HepG2 (cell line): Measurements from ENCODE around the gene SLC10A1. TPM values are rescaled to one million over a fixed set of nuclear protein-coding genes. Genes with fewer than 3 reads are reported as not detected.

ENCODE experiments used
- GPN1 ChIP-seq: sonication (generic); formaldehyde crosslinking; IDR thresholded peaks from 2 replicates; pipeline ENCODE4 v1.5.1; 2020; ENCODE audit warnings: missing genetic modification reagents, borderline replicate concordance
- HOXA7 ChIP-seq: sonication (generic); formaldehyde crosslinking; IDR thresholded peaks from 2 replicates; pipeline ENCODE4 v1.8.1; 2022; ENCODE audit warnings: mild to moderate bottlenecking, missing genetic modification reagents, moderate library complexity
- KAT7 ChIP-seq: IDR thresholded peaks from 2 replicates; pipeline ENCODE4 v1.6.1; 2018; ENCODE audit warnings: borderline replicate concordance, missing compliant biosample characterization
- RCOR2 ChIP-seq: IDR thresholded peaks from 2 replicates; pipeline ENCODE4 v1.6.1; 2016; ENCODE audit warnings: missing biosample characterization, missing genetic modification reagents
- SP140L ChIP-seq: sonication (generic); formaldehyde crosslinking; IDR thresholded peaks from 2 replicates; pipeline ENCODE4 v1.4.0; 2020; ENCODE audit warnings: missing genetic modification reagents, borderline replicate concordance
- SPEN ChIP-seq: sonication (generic); formaldehyde crosslinking; IDR thresholded peaks from 2 replicates; pipeline ENCODE4 v1.5.1; 2020; ENCODE audit warnings: low read depth, mild to moderate bottlenecking, missing genetic modification reagents
- YEATS2 ChIP-seq: sonication (generic); formaldehyde crosslinking; IDR thresholded peaks from 2 replicates; pipeline ENCODE4 v1.4.0; 2020; ENCODE audit warnings: missing genetic modification reagents, borderline replicate concordance
- ZFP1 ChIP-seq: IDR thresholded peaks from 2 replicates; pipeline ENCODE4 v1.6.1; 2016
- ZMAT3 ChIP-seq: sonication (generic); formaldehyde crosslinking; conservative IDR thresholded peaks from 2 replicates; pipeline ENCODE4 v1.7.0; 2021; ENCODE audit warnings: missing genetic modification reagents
- ZNF264 ChIP-seq: sonication (generic); formaldehyde crosslinking; IDR thresholded peaks from 2 replicates; pipeline ENCODE4 v1.4.0; 2020; ENCODE audit warnings: missing genetic modification reagents
- ZNF383 ChIP-seq: sonication (generic); formaldehyde crosslinking; IDR thresholded peaks from 2 replicates; pipeline ENCODE4 v1.4.0; 2020; ENCODE audit warnings: missing genetic modification reagents, mild to moderate bottlenecking, borderline replicate concordance
- ZNF430 ChIP-seq: sonication (generic); formaldehyde crosslinking; IDR thresholded peaks from 2 replicates; pipeline ENCODE4 v1.9.0; 2021; ENCODE audit warnings: mild to moderate bottlenecking, missing genetic modification reagents
- polyA plus RNA-seq, 8 experiments: library from polyadenylated mRNA; depleted of rRNA in 3 of 8; stranded (reverse) in 7 of 8; unstranded in 1 of 8; fragments of >200 nt; fragmentation: Illumina TruSeq in 4 of 8; extraction: Trizol in 4 of 8; gene quantifications; 2 replicates each; pipeline versions ENCODE4 v1.2.1 to v1.2.3, GENCODE V29; 2011 to 2016; ENCODE audit warnings: low read depth in 4 of 8, missing spikeins in 1 of 8, mixed read lengths in 1 of 8; ENCODE audit not compliant: insufficient read depth in 1 of 8
- total RNA-seq, 5 experiments: library from RNA; depleted of rRNA; stranded (reverse); fragments of >200 nt; fragmentation: Illumina TruSeq; extraction: Trizol; gene quantifications; 2 replicates each; pipeline ENCODE4 v1.2.3, GENCODE V29; 2016; ENCODE audit warnings: low read depth in 1 of 5
- TF ChIP-seq, protein P1 (sequence below): sonication (generic); formaldehyde crosslinking; IDR thresholded peaks from 2 replicates; pipeline ENCODE4 v1.4.0; 2020; ENCODE audit warnings: mild to moderate bottlenecking, missing genetic modification reagents
- TF ChIP-seq, protein P2 (sequence below): sonication (generic); formaldehyde crosslinking; IDR thresholded peaks from 2 replicates; pipeline ENCODE4 v1.4.0; 2020; ENCODE audit warnings: missing genetic modification reagents
- TF ChIP-seq, protein P3 (sequence below): sonication (generic); formaldehyde crosslinking; conservative IDR thresholded peaks from 2 replicates; pipeline ENCODE4 v1.8.0; 2022; ENCODE audit warnings: mild to moderate bottlenecking, moderate library complexity, missing genetic modification reagents
- TF ChIP-seq, protein P4 (sequence below), 2 experiments: sonication (generic) in 1 of 2; formaldehyde crosslinking in 1 of 2; IDR thresholded peaks; 2 replicates each; pipeline versions ENCODE4 v1.6.1 to v1.9.0; 2014 to 2022; ENCODE audit warnings: antibody characterized with exemption in 1 of 2, borderline replicate concordance in 1 of 2, inconsistent platforms in 1 of 2, low read depth in 1 of 2, missing genetic modification reagents in 1 of 2
- TF ChIP-seq, protein P5 (sequence below): sonication (generic); formaldehyde crosslinking; IDR thresholded peaks from 2 replicates; pipeline ENCODE4 v1.4.0; 2020; ENCODE audit warnings: missing genetic modification reagents

The SLC10A1 gene
- total and polyA plus RNA-seq, 2 of the 13 experiments (the other 11 are each of a cell fraction or from before 2014, with no cell fraction given): 0.17 TPM; not detected in 1

DNA sequence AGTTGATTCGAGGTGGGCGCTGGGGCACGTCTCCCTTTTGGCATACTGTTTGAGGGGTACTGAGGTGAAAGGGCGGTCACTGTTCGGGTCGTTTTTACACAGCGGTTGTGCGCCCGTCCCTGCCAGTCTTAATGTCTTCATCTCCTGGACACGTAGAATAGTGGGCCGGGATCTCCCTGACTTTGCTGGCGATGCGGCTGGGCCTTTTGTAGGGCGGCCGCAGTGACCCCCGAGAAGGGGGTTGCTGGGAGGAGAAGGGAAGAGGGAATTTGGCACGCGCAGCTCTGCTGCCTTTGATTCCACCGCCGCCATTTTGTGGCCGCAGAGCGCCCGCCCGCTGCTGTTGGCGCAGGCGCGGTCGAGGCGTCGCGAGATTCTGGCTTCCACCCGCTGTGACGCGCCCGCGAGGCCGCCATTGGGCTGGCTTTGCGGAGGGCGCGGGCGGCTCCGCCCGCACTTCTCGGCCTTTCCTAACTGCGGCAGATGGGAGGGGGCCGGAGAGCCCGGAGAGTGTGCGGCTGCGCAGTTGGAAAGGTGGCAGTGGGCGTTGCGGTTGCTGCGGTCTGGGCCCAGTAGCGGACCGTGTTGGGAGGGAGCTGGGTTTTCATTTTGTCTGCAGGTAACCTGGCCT lies 29.6 kb downstream of the SLC10A1 start (continued):
- TF ChIP-seq, protein P1, sequence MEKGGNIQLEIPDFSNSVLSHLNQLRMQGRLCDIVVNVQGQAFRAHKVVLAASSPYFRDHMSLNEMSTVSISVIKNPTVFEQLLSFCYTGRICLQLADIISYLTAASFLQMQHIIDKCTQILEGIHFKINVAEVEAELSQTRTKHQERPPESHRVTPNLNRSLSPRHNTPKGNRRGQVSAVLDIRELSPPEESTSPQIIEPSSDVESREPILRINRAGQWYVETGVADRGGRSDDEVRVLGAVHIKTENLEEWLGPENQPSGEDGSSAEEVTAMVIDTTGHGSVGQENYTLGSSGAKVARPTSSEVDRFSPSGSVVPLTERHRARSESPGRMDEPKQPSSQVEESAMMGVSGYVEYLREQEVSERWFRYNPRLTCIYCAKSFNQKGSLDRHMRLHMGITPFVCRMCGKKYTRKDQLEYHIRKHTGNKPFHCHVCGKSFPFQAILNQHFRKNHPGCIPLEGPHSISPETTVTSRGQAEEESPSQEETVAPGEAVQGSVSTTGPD: peak; percentile 30; the same call in 1 of the 2 replicates
- TF ChIP-seq, protein P2, sequence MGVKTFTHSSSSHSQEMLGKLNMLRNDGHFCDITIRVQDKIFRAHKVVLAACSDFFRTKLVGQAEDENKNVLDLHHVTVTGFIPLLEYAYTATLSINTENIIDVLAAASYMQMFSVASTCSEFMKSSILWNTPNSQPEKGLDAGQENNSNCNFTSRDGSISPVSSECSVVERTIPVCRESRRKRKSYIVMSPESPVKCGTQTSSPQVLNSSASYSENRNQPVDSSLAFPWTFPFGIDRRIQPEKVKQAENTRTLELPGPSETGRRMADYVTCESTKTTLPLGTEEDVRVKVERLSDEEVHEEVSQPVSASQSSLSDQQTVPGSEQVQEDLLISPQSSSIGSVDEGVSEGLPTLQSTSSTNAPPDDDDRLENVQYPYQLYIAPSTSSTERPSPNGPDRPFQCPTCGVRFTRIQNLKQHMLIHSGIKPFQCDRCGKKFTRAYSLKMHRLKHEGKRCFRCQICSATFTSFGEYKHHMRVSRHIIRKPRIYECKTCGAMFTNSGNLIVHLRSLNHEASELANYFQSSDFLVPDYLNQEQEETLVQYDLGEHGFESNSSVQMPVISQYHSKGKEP: no peak
- TF ChIP-seq, protein P3, sequence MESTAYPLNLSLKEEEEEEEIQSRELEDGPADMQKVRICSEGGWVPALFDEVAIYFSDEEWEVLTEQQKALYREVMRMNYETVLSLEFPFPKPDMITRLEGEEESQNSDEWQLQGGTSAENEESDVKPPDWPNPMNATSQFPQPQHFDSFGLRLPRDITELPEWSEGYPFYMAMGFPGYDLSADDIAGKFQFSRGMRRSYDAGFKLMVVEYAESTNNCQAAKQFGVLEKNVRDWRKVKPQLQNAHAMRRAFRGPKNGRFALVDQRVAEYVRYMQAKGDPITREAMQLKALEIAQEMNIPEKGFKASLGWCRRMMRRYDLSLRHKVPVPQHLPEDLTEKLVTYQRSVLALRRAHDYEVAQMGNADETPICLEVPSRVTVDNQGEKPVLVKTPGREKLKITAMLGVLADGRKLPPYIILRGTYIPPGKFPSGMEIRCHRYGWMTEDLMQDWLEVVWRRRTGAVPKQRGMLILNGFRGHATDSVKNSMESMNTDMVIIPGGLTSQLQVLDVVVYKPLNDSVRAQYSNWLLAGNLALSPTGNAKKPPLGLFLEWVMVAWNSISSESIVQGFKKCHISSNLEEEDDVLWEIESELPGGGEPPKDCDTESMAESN (CRISPR knock-in tag): 0 out of 2 replicates have a peak, but pooled peaks have one; percentile 12
- TF ChIP-seq ZNF430 (peak; percentile 24; the same call in 1 of the 2 replicates), ZNF383 (CRISPR knock-in tag) (no peak), GPN1 (CRISPR knock-in tag) (no peak), ZNF264 (CRISPR knock-in tag) (no peak), ZMAT3 (CRISPR knock-in tag) (no peak), RCOR2 (CRISPR knock-in tag) (no peak), SP140L (CRISPR knock-in tag) (no peak), SPEN (no peak), YEATS2 (CRISPR knock-in tag) (peak; percentile 69; the same call in 1 of the 2 replicates), KAT7 (CRISPR knock-in tag) (no peak), HOXA7 (CRISPR knock-in tag) (no peak), ZFP1 (0 out of 2 replicates have a peak, but pooled peaks have one; percentile 22)
- TF ChIP-seq, protein P4, sequence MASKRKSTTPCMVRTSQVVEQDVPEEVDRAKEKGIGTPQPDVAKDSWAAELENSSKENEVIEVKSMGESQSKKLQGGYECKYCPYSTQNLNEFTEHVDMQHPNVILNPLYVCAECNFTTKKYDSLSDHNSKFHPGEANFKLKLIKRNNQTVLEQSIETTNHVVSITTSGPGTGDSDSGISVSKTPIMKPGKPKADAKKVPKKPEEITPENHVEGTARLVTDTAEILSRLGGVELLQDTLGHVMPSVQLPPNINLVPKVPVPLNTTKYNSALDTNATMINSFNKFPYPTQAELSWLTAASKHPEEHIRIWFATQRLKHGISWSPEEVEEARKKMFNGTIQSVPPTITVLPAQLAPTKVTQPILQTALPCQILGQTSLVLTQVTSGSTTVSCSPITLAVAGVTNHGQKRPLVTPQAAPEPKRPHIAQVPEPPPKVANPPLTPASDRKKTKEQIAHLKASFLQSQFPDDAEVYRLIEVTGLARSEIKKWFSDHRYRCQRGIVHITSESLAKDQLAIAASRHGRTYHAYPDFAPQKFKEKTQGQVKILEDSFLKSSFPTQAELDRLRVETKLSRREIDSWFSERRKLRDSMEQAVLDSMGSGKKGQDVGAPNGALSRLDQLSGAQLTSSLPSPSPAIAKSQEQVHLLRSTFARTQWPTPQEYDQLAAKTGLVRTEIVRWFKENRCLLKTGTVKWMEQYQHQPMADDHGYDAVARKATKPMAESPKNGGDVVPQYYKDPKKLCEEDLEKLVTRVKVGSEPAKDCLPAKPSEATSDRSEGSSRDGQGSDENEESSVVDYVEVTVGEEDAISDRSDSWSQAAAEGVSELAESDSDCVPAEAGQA (IDR thresholded peaks at IDR 0.05; ENCODE audit: low read depth): peak; percentile 62
- TF ChIP-seq, protein P4 (CRISPR knock-in tag; IDR thresholded peaks at IDR 0.05; ENCODE audit: borderline replicate concordance): no peak
- TF ChIP-seq, protein P5, sequence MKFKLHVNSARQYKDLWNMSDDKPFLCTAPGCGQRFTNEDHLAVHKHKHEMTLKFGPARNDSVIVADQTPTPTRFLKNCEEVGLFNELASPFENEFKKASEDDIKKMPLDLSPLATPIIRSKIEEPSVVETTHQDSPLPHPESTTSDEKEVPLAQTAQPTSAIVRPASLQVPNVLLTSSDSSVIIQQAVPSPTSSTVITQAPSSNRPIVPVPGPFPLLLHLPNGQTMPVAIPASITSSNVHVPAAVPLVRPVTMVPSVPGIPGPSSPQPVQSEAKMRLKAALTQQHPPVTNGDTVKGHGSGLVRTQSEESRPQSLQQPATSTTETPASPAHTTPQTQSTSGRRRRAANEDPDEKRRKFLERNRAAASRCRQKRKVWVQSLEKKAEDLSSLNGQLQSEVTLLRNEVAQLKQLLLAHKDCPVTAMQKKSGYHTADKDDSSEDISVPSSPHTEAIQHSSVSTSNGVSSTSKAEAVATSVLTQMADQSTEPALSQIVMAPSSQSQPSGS: 0 out of 2 replicates have a peak, but pooled peaks have one; percentile 21
